Activated T-cell treated with anti-CD3 and anti-CD28 coated beads, Interleukin-2, amount 50 U/mL, for 72 hours (primary cell): ENCODE data around the gene CORO2A. TPM values are rescaled to one million over a fixed set of nuclear protein-coding genes. Genes with fewer than 3 reads are reported as not detected.
"Not testable (repeated sequence)": the region's sequence is repeated elsewhere in the genome, so short reads cannot be mapped to it uniquely, and the experiment has no call there.

Experiments used
- ATAC-seq, 2 donors: fragments of 150-1000 bp; cut with Tn5 transposase; replicated peaks in 1 of 2; 2 replicates each; pipeline ENCODE4 v1.10.0; 2021; ENCODE audit warnings: moderate library complexity in 2 of 2, mild to moderate bottlenecking in 1 of 2
- DNase-seq, 2 donors: peaks; one replicate each; pipeline ENCODE4 v3.0.0; 2021 to 2022; ENCODE audit warnings: mixed read lengths in 1 of 2
- H3K27ac Mint-ChIP-seq: one replicate; pipeline ENCODE4 v1.8.0; 2022; ENCODE audit warnings: mild to moderate bottlenecking, moderate library complexity, mixed read lengths
- H3K27me3 Mint-ChIP-seq: one replicate; pipeline ENCODE4 v1.8.0; 2022; ENCODE audit warnings: low read depth, mixed read lengths
- H3K36me3 Mint-ChIP-seq, 2 donors: one replicate each; pipeline ENCODE4 v1.8.0; 2022; ENCODE audit warnings: mixed read lengths in 2 of 2, mild to moderate bottlenecking in 1 of 2; ENCODE audit not compliant: insufficient read depth in 2 of 2
- H3K4me1 Mint-ChIP-seq: one replicate; pipeline ENCODE4 v1.8.0; 2022; ENCODE audit warnings: low read depth, mixed read lengths
- H3K4me3 Mint-ChIP-seq, 2 donors: one replicate each; pipeline ENCODE4 v1.8.0; 2022; ENCODE audit warnings: mild to moderate bottlenecking in 2 of 2, mixed read lengths in 2 of 2, moderate library complexity in 2 of 2
- H3K9me3 Mint-ChIP-seq, 2 donors: one replicate each; pipeline ENCODE4 v1.8.0; 2022; ENCODE audit warnings: mixed read lengths in 2 of 2
- total RNA-seq, 2 donors: library from RNA; stranded (reverse); gene quantifications; one replicate each; pipeline ENCODE4 v1.2.3, GENCODE V29; 2022

The CORO2A gene
- total RNA-seq, 2 donors from 2014 or later: 11.0 to 13.1 TPM

DNA sequence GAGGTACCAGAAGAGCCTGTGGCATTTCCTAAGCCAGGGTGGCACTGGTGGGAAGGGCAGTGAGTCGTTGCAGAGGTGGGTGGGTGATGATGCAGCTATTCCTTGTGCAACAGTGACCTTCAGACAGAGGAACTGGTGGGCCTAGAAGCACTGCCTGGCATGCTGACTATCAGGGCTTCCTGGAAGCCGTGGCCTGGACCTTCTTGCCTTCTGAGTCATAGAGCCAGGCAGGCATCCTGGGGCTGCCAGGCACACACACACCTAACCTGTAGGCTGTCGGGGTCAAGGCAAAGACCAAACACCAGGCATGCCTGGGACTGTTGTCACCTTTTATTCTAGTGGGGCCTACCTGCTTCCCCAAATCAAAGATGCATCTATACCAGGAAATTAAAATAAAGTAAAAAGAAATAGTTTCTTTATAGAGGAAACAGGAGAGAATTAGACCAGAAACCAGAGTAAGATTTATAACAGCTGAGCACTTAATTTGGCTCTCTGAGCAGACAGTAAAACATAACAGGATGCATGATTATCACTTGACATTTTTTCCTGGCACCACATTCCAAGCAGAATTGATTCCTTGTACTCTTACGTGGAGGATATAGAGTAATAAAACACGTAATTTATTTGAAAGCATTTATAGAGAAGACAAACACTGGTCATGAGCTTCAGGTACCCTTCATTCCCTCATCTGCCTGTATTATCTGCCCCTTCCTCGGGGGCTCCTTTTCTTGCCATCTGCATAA lies 110.8 kb downstream of the CORO2A start:
- DNase-seq: peak; percentile 60 to 63
- peaks cover 41% of the 10 kb centered on the region for H3K4me1 Mint-ChIP-seq
- peak overlapping the region; percentile 96 for H3K27ac Mint-ChIP-seq
- peak; percentile 93 to 96 for ATAC-seq
- no peaks in the 10 kb centered on the region for H3K27me3 Mint-ChIP-seq
- H3K9me3 Mint-ChIP-seq: no peaks in the 10 kb centered on the region
- peaks cover 10 to 22% of the 10 kb centered on the region in 2 donors for H3K36me3 Mint-ChIP-seq
- peak overlapping the region in 1 of 2 donors; percentile 51 for H3K4me3 Mint-ChIP-seq

DNA sequence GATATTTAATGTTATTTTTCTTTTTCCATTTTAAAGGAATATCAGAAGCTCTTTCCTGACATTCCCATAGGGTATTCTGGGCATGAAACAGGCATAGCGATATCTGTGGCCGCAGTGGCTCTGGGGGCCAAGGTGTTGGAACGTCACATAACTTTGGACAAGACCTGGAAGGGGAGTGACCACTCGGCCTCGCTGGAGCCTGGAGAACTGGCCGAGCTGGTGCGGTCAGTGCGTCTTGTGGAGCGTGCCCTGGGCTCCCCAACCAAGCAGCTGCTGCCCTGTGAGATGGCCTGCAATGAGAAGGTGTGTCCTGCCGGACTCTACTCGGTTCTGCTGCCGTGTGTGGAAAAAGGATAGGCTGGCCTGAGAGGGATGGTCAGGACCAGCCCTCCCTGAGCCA lies 111.7 kb downstream of the CORO2A start:
- Mint-ChIP-seq H3K27ac (peak overlapping the region; percentile 96), H3K36me3 (peaks cover 10 to 17% of the 10 kb centered on the region in 2 donors), H3K27me3 (no peaks in the 10 kb centered on the region), H3K4me3 (no peak overlapping the region), H3K9me3 (no peaks in the 10 kb centered on the region), H3K4me1 (peaks cover 43% of the 10 kb centered on the region)
- ATAC-seq (no peak), DNase-seq (no peak)

DNA sequence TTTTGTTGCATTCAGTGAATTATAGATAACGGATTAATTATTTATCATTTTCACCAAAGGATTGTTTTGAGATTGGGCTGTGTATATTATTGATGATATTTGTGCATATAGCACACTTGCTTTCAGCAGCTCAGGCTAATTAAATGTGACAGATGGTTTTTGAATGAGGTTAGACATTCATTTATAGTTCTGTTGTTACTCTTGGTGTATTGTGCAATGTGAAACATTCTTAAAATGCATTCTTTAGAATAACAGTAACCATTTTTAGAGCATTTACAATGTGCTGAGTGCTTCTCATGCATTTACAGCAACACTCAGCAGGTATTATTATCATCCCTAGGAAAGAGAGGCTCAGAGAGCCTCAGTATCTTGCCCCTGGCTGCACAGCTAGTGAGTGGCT lies 112.1 kb downstream of the CORO2A start:
- Mint-ChIP-seq H3K27ac (peak overlapping the region; percentile 96), H3K9me3 (no peaks in the 10 kb centered on the region), H3K27me3 (no peaks in the 10 kb centered on the region), H3K36me3 (peaks cover 10 to 17% of the 10 kb centered on the region in 2 donors), H3K4me1 (peaks cover 47% of the 10 kb centered on the region), H3K4me3 (no peak overlapping the region)
- no peak for ATAC-seq
- no peak for DNase-seq

DNA sequence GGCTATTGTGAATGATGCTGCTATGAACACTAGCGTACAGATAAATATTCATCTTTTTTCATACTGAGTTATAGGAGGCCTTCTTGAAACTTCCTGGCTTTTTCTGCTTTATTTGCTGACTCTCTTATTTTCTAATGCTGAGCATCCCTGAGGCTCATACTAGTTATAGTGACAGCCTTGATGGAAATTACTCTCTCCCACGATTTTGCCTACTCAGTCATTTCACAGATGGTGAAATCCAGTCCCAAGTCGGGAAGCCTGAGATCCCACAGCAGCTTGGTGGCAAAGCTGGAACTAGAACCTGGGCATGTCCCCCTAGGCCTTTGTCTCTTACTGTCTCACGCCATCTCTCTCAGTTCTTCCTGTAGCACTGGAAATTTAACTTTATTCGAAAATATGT lies 113.5 kb downstream of the CORO2A start:
- Mint-ChIP-seq H3K4me1 (peaks cover 62% of the 10 kb centered on the region), H3K9me3 (no peaks in the 10 kb centered on the region), H3K4me3 (no peak overlapping the region), H3K27me3 (no peaks in the 10 kb centered on the region), H3K27ac (peak overlapping the region; percentile 35), H3K36me3 (peaks cover 10 to 16% of the 10 kb centered on the region in 2 donors)
- DNase-seq: no peak
- no peak for ATAC-seq

DNA sequence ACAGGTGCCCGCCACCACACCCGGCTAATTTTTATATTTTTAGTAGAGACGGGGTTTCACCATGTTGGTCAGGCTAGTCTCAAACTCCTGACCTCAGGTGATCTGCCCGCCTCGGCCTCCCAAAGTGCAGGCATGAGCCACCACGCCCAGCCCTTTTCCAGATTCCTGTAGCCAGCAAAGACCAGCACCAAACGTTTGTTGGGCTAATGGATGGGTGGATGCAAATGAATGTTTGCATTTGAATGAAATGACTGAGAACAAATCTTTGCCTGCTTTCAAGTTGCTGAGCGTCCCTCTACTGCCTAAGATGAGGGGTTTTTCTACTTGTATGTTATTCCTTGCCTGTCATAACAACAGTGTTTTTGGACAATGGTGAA lies 115.9 kb downstream of the CORO2A start:
- DNase-seq, H3K27me3 Mint-ChIP-seq, H3K9me3 Mint-ChIP-seq, ATAC-seq: not testable (repeated sequence)
- peak overlapping the region; percentile 93 for H3K27ac Mint-ChIP-seq
- peak overlapping the region; percentile 54 to 89 for H3K4me3 Mint-ChIP-seq
- peaks cover 5 to 12% of the 10 kb centered on the region in 2 donors for H3K36me3 Mint-ChIP-seq
- H3K4me1 Mint-ChIP-seq: peaks cover 50% of the 10 kb centered on the region

DNA sequence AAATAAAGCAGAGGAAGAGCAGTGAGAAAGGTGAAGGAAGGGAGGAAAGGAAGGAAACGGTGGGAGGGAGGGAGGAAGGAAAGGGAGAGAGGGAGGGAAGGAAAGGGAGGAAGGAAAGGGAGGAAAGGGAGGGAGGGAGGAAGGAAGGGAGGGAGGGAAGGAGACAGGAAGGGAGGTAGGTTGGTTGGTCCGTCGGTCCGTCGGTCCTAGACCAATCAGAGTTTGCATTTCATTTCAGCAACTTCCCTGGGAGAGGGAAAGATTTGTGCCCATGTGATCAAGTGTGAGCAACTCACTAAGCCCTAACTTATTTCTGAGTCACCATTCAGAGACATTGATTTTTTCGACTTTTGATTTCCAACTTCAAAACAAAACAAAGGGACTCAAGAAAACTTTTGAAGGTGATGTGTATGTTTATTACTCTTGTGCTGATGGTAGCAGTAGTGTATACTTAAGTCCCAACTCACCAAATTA lies 117.1 kb downstream of the CORO2A start:
- peak in 1 of 2 donors; percentile 31 for DNase-seq
- peaks cover 39% of the 10 kb centered on the region for H3K4me1 Mint-ChIP-seq
- H3K9me3 Mint-ChIP-seq: no peaks in the 10 kb centered on the region
- H3K27me3 Mint-ChIP-seq: no peaks in the 10 kb centered on the region
- H3K27ac Mint-ChIP-seq: peak overlapping the region; percentile 93
- peak overlapping the region; percentile 54 to 89 for H3K4me3 Mint-ChIP-seq
- H3K36me3 Mint-ChIP-seq: peaks cover 5 to 12% of the 10 kb centered on the region in 2 donors
- peak; percentile 80 to 83 for ATAC-seq

DNA sequence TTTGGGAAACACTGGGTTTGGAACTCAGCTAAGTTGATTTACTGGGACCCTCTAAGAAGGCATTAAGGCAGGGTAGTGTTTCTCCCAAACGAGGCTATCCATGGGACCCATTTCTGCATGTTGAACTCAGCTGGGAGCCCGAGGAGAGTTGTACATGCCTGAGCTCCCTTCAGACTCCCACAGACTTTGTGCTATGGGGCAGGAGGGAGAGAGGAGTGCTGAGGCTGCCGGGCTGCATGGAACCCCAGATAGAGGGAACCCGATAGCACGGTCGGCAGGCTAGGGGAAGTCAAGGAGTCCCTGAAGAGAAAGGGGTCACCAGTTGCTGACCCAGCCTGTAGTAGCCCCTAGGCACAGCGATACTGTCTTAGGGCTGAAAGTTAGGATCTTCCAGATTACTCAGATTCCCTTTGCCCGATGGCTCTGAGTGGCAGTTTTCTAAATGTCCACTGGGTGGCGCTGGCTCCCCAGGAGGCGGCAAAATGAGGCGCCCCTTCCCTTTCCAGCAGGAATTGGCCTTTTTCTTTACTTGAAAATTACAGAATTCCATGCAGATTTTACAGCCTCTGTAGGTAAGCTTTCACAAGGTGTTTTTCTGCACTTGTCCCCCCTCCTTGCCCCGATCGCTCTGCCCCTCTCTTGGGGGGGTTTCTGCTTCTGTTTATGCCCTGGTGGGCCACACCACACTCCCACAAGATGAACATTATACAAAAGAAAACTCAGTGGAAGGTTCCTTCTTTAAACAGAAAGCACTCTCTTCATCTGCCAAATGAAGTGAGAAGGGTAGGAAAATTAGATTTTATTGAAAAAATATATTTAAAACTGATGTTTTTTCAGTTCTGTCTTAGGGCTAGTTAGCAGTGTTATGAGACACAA lies 118.1 kb downstream of the CORO2A start:
- H3K27me3 Mint-ChIP-seq: no peaks in the 10 kb centered on the region
- ATAC-seq (peak; percentile 12 to 22), DNase-seq (peak; percentile 67 to 78)
- H3K27ac Mint-ChIP-seq: peak overlapping the region; percentile 93
- peaks cover 39% of the 10 kb centered on the region for H3K4me1 Mint-ChIP-seq
- H3K4me3 Mint-ChIP-seq: peak overlapping the region; percentile 54 to 89
- H3K9me3 Mint-ChIP-seq: no peaks in the 10 kb centered on the region
- peaks cover 5 to 12% of the 10 kb centered on the region in 2 donors for H3K36me3 Mint-ChIP-seq

DNA sequence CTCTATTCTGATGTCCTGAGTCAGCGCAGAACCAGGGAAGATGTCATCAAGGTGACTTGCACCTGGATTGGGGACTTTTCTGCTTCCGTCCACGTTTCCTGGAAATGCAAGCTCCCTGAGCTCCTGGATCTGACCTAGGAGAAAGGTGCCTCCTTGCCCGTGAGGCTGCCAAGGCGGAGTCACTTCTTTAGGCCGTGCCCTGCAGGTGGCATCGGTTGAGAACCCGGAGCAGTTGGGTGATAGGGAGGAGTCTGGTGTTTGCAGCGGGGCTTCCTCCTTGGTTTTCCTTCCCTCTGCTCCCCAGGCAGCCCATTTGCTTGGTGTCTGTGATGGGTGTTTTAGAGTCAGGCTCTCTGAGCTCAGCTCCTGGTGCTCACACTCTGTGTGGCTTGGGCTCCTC lies 120.7 kb downstream of the CORO2A start:
- ATAC-seq (no peak), DNase-seq (no peak)
- Mint-ChIP-seq H3K36me3 (peaks cover 0 to 4% of the 10 kb centered on the region in 2 donors), H3K27me3 (no peaks in the 10 kb centered on the region), H3K9me3 (no peaks in the 10 kb centered on the region), H3K27ac (no peak overlapping the region), H3K4me3 (no peak overlapping the region), H3K4me1 (peaks cover 29% of the 10 kb centered on the region)

Other genes with a start within 250 kb of the CORO2A start
- gene ANP32B, start 209.3 kb downstream of the CORO2A start, total RNA-seq: 100 to 1,000 TPM; 361 to 433 TPM
- gene NANS, start 135.9 kb downstream of the CORO2A start, total RNA-seq: 10 to 100 TPM; 56.1 to 56.6 TPM
- gene TRIM14, start 73.4 kb downstream of the CORO2A start, total RNA-seq: 10 to 100 TPM; 41.6 to 41.7 TPM
- 1 to 10 TPM; 5.8 to 6.0 TPM for gene TBC1D2, start 63.0 kb upstream of the CORO2A start, total RNA-seq